ENCODE measurements around the gene ABRAXAS1. TPM values are rescaled to one million over a fixed set of nuclear protein-coding genes. Genes with fewer than 3 reads are reported as not detected.

Gene ABRAXAS1
- total and polyA plus RNA-seq, 2 of the 13 experiments (the other 11 are each of a cell fraction or from before 2014, with no cell fraction given), result 14.1 to 14.7 TPM

- TF ChIP-seq USF2 (IDR thresholded peaks at IDR 0.05; ENCODE audit: low read depth, low read length), result peak; percentile 98
- TF ChIP-seq USF2 (CRISPR knock-in tag; IDR thresholded peaks at IDR 0.05; ENCODE audit: borderline replicate concordance), result peak; percentile 100
- 0 out of 2 replicates have a peak, but pooled peaks have one; percentile 40 for TF ChIP-seq PPARG (CRISPR knock-in tag; conservative IDR thresholded peaks at IDR 0.05)
- TF ChIP-seq SIN3B (IDR thresholded peaks at IDR 0.05; ENCODE audit: low read length), result peak; percentile 96
- TF ChIP-seq AHR (CRISPR knock-in tag; IDR thresholded peaks at IDR 0.05), result peak; percentile 88; the same call in 1 of the 2 replicates
- TF ChIP-seq HIVEP1 (CRISPR knock-in tag; IDR thresholded peaks at IDR 0.05), result peak; percentile 47; the same call in 1 of the 2 replicates
- no peak for TF ChIP-seq ZNF569 (CRISPR knock-in tag; IDR thresholded peaks at IDR 0.05; ENCODE audit: borderline replicate concordance)
- no peak for TF ChIP-seq JARID2 (CRISPR knock-in tag; IDR thresholded peaks at IDR 0.05; ENCODE audit: insufficient replicate concordance)
- TF ChIP-seq NR3C1 (CRISPR knock-in tag; IDR thresholded peaks at IDR 0.05), result no peak
- TF ChIP-seq KDM5B (CRISPR knock-in tag; IDR thresholded peaks at IDR 0.05; ENCODE audit: borderline replicate concordance), result peak; percentile 82
- no peak for TF ChIP-seq KLF15 (CRISPR knock-in tag; IDR thresholded peaks at IDR 0.05; ENCODE audit: borderline replicate concordance)
- peak; percentile 71; the same call in 1 of the 2 replicates for TF ChIP-seq ARID5B (CRISPR knock-in tag; IDR thresholded peaks at IDR 0.05)
- no peak for TF ChIP-seq HIC2 (CRISPR knock-in tag; IDR thresholded peaks at IDR 0.05; ENCODE audit: low read depth)
- TF ChIP-seq HMGXB4 (CRISPR knock-in tag; IDR thresholded peaks at IDR 0.05; ENCODE audit: borderline replicate concordance in 1 of 2, low read depth in 1 of 2), result peak; percentile 83 to 93
- peak; percentile 63 for TF ChIP-seq ZFY (CRISPR knock-in tag; IDR thresholded peaks at IDR 0.05)
Observed at GRCh38 chr4:83455281-83456183, 29.4 kb downstream of the ABRAXAS1 start, which contains the start of the genes HELQ and MRPS18C (continued).

All from HepG2 (cell line).